Measurements from ENCODE around the gene RAB3IL1.

Gene RAB3IL1

GRCh38 chr11:61907871-61908729, 9.3 kb downstream of the RAB3IL1 start:
- Histone ChIP-seq H3K9me3 (ENCODE audit: insufficient read depth, low read depth, low read length) (no peaks in the 10 kb centered on the region), H3K79me2 (ENCODE audit: insufficient read depth, low read length) (no peaks in the 10 kb centered on the region), H3K9me2 (replicated peaks; ENCODE audit: low read depth, low read length) (no peaks in the 10 kb centered on the region), H3K27me3 (ENCODE audit: insufficient read depth, low read length, poor library complexity, severe bottlenecking) (no peaks in the 10 kb centered on the region), H3K4me2 (ENCODE audit: low read depth, low read length, poor library complexity, severe bottlenecking) (no peak overlapping the region), H3K36me3 (ENCODE audit: insufficient read depth, low read length) (no peaks in the 10 kb centered on the region), H3K9ac (ENCODE audit: low read depth, low read length, poor library complexity, severe bottlenecking) (no peak overlapping the region), H3K4me3 (ENCODE audit: low read length, poor library complexity, severe bottlenecking) (no peak overlapping the region), H4K20me1 (ENCODE audit: insufficient read depth, low read length, poor library complexity, severe bottlenecking) (no peaks in the 10 kb centered on the region), H3F3A (ENCODE audit: low read depth) (no peaks in the 10 kb centered on the region), H3K4me1 (ENCODE audit: insufficient read depth, low read length, poor library complexity, severe bottlenecking) (peaks cover 5% of the 10 kb centered on the region), H2AFZ (ENCODE audit: low read length) (no peak overlapping the region)
- TF ChIP-seq CTCF (conservative IDR thresholded peaks at IDR 0.05; ENCODE audit: low read length) (no peak), EZH2phosphoT487 (IDR thresholded peaks at IDR 0.05; ENCODE audit: borderline replicate concordance) (no peak)

DNA sequence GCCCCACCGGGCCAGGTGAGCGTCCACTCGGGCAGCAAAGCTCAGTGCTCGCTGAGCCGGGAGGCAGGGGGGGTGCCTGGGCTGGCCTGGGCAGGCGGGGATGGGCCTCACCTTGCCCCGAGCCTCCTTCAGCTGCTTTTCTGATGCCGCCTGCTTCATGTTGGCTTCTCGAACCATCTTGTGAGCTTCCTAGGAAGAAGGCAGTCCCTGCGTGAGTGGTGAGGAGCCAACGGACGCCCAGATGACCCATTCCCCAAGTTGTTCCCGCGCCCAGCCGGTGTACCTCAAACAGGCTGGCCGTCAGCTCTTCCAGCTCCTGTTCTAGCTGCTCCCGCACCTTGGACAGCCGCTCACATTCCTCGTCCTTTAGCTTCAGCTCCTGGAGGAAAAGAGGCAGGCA, 10.1 kb downstream of the RAB3IL1 start:
- TF ChIP-seq EZH2phosphoT487 (IDR thresholded peaks at IDR 0.05; ENCODE audit: borderline replicate concordance) = no peak
- TF ChIP-seq CTCF (conservative IDR thresholded peaks at IDR 0.05; ENCODE audit: low read length) = no peak
- Histone ChIP-seq H3K36me3 (ENCODE audit: insufficient read depth, low read length) (no peaks in the 10 kb centered on the region), H3F3A (ENCODE audit: low read depth) (no peaks in the 10 kb centered on the region), H4K20me1 (ENCODE audit: insufficient read depth, low read length, poor library complexity, severe bottlenecking) (no peaks in the 10 kb centered on the region), H3K4me1 (ENCODE audit: insufficient read depth, low read length, poor library complexity, severe bottlenecking) (peaks cover 5% of the 10 kb centered on the region), H3K79me2 (ENCODE audit: insufficient read depth, low read length) (no peaks in the 10 kb centered on the region), H3K9ac (ENCODE audit: low read depth, low read length, poor library complexity, severe bottlenecking) (no peak overlapping the region), H3K4me3 (ENCODE audit: low read length, poor library complexity, severe bottlenecking) (no peak overlapping the region), H3K9me2 (replicated peaks; ENCODE audit: low read depth, low read length) (no peaks in the 10 kb centered on the region), H3K9me3 (ENCODE audit: insufficient read depth, low read depth, low read length) (no peaks in the 10 kb centered on the region), H3K27me3 (ENCODE audit: insufficient read depth, low read length, poor library complexity, severe bottlenecking) (no peaks in the 10 kb centered on the region), H3K4me2 (ENCODE audit: low read depth, low read length, poor library complexity, severe bottlenecking) (no peak overlapping the region), H2AFZ (ENCODE audit: low read length) (no peak overlapping the region)

DNA sequence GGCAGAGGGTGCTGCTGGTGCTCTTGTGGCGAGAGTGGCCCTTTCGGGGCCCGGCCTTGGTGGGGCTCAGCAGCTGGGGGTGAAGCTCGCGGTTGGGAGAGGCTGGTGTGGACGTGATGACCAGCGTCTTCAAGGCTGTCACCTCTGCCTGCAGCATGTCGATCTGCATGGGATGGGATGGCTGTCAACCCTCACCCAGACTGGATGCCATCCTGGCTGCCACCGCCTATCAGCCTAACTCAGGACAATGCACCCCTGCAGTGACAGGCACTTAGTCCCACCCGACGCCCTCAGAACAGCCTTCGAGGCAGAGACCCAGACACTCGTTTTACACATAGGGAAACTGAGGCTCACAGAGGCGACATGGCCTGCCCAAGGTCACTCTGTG, 10.8 kb downstream of the RAB3IL1 start:
- Histone ChIP-seq H3K4me3 (ENCODE audit: low read length, poor library complexity, severe bottlenecking) (no peak overlapping the region), H3K9me2 (replicated peaks; ENCODE audit: low read depth, low read length) (no peaks in the 10 kb centered on the region), H3K4me2 (ENCODE audit: low read depth, low read length, poor library complexity, severe bottlenecking) (no peak overlapping the region), H3K4me1 (ENCODE audit: insufficient read depth, low read length, poor library complexity, severe bottlenecking) (peaks cover 5% of the 10 kb centered on the region), H2AFZ (ENCODE audit: low read length) (no peak overlapping the region), H3F3A (ENCODE audit: low read depth) (no peaks in the 10 kb centered on the region), H4K20me1 (ENCODE audit: insufficient read depth, low read length, poor library complexity, severe bottlenecking) (no peaks in the 10 kb centered on the region), H3K9ac (ENCODE audit: low read depth, low read length, poor library complexity, severe bottlenecking) (no peak overlapping the region), H3K27me3 (ENCODE audit: insufficient read depth, low read length, poor library complexity, severe bottlenecking) (no peaks in the 10 kb centered on the region), H3K9me3 (ENCODE audit: insufficient read depth, low read depth, low read length) (no peaks in the 10 kb centered on the region), H3K79me2 (ENCODE audit: insufficient read depth, low read length) (no peaks in the 10 kb centered on the region), H3K36me3 (ENCODE audit: insufficient read depth, low read length) (no peaks in the 10 kb centered on the region)
- TF ChIP-seq EZH2phosphoT487 (IDR thresholded peaks at IDR 0.05; ENCODE audit: borderline replicate concordance) = no peak
- no peak for TF ChIP-seq CTCF (conservative IDR thresholded peaks at IDR 0.05; ENCODE audit: low read length)
